HG03159 (cell line): ENCODE results near the gene EDC4.

Experiments used
- ATAC-seq: cut with Tn5 transposase; IDR thresholded peaks from one replicate; pipeline ENCODE4 v1.9.1; 2021; ENCODE audit warnings: mild to moderate bottlenecking, moderate library complexity; ENCODE audit not compliant: unreplicated experiment

EDC4 gene

DNA sequence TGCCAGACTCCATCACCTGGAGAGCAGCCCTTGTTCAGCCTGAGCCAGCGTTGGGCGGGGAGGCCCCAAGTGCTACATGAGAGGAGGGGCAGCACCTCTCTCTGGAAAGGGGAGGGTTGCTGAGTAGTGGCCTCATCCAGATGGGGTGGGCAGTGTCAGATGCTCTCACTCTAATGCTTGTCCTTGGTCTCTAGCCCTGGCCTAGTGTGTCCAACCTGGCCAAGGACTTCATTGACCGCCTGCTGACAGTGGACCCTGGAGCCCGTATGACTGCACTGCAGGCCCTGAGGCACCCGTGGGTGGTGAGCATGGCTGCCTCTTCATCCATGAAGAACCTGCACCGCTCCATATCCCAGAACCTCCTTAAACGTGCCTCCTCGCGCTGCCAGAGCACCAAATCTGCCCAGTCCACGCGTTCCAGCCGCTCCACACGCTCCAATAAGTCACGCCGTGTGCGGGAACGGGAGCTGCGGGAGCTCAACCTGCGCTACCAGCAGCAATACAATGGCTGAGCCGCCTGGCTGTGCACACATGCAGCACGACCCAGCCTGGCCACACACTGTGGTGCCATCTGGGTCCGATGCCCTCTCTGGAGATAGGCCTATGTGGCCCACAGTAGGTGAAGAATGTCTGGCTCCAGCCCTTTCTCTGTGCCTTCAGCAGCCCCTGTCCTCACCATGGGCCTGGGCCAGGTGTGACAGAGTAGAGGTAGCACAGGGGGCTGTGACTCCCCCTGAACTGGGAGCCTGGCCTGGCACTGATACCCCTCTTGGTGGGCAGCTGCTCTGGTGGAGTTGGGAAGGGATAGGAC, 54.5 kb downstream of the EDC4 start:
- ATAC-seq, result no peak

DNA sequence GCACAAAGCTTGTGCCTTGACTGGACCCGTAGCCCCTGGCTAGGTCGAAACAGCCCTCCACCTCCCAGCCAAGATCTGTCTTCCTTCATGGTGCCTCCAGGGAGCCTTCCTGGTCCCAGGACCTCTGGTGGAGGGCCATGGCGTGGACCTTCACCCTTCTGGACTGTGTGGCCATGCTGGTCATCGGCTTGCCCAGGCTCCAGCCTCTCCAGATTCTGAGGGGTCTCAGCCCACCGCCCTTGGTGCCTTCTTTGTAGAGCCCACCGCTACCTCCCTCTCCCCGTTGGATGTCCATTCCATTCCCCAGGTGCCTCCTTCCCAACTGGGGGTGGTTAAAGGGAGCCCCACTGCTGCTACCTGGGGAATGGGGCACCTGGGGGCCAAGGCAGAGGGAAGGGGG, 55.3 kb downstream of the EDC4 start:
- ATAC-seq, result no peak

- ATAC-seq, result peak; percentile 58
These were observed 55.9 kb downstream of the EDC4 start for GRCh38 chr16:67928561-67929364.

DNA sequence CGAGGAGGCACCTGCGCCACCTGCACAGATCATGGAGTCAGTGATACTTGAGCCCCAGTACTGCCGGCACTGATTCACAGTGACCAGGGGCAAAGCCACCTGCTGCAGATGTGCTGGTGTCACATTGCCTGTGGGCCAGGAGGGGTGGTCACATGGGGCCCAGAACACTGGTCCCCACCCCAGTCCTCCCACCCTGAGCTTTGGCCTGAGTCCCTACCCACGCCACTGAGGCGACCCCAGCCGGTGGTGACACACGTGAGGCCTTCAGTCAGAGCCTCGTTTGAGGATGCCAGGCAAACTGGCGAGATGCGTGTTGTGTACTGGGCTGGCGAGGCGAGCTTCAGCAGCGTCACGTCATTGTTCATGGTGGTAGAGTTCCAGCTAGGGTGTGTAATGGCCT, 57.3 kb downstream of the EDC4 start:
- ATAC-seq, result no peak

GRCh38 chr16:67930678-67931211, 57.9 kb downstream of the EDC4 start:
- no peak for ATAC-seq
